H4 (cell line): Measurements from ENCODE around the gene RASL12. TPM values are rescaled to one million over a fixed set of nuclear protein-coding genes. Genes with fewer than 3 reads are reported as not detected.
"Not testable (repeated sequence)": the region's sequence is repeated elsewhere in the genome, so short reads cannot be mapped to it uniquely, and the experiment has no call there.

ENCODE experiments used
- DNase-seq: peaks from one replicate; pipeline ENCODE4 v3.0.0-alpha.2; 2015; ENCODE audit warnings: low spot score
- total RNA-seq: library from RNA; depleted of rRNA; stranded (reverse); fragments of >200 nt; shearing (Covaris generic); gene quantifications from 2 replicates; pipeline ENCODE4 v1.2.3, GENCODE V29; 2014; rRNA removed

The RASL12 gene, protein sequence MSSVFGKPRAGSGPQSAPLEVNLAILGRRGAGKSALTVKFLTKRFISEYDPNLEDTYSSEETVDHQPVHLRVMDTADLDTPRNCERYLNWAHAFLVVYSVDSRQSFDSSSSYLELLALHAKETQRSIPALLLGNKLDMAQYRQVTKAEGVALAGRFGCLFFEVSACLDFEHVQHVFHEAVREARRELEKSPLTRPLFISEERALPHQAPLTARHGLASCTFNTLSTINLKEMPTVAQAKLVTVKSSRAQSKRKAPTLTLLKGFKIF
- 0.04 and 0.25 TPM in 2 replicates for total RNA-seq

DNA sequence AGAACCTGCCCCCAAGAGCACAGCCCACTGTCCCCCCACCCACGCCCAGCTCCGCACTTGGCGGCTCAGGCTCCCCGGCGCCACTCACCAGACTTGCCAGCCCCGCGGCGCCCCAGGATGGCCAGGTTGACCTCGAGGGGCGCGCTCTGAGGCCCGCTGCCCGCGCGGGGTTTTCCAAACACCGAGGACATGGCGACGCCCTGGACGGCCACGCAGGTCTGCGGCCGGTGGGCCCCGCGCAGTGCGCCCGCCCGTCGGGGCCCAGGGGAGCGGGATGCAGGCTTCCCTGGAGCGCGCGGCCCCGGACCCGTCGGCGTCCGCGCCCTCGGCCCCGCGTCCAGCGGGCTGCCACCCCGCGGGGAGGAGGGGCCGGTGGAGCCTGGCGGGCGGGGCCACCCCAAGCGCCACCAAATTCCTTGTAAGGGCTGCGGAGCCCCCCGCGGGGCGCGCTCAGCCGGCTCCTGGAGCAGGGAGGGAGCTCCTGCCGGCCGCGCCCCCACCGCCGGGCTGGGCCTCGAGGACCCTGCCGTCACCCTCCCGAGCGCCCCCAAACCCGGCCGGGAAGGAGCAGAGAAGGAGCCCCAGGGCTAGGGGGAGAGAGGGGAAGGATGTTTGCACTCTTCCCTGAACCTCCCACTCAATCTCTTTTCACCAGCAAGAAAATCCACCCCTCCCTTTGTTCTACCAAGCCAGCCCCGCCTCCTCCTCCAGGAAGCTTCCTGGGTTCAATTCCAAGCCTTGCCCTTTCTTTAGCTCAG lies at the start of gene RASL12:
TSS of gene RASL12 (minus strand) at position 347 of the 758 bp plus-strand sequence. CDS start at position 191, 156 bp downstream.
- no peak for DNase-seq

DNA sequence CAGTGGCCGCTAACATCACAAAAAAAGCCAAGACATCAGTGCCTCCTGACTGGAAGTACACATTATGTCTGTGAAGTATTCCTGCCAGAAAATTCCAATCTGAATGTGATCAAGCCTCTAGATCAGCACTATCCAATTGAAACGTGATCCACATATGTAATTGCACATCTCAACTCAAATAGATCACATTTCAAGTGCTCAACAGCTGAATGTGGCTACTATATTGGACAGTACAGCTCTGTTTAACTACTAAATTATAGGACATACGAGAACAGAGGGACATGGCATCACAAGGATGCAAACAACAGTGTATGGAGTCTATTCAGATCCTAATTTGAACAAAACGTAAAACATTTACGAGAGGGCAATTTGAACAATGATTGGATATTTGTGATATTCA lies 47.8 kb upstream of the RASL12 start:
- no peak for DNase-seq

DNA sequence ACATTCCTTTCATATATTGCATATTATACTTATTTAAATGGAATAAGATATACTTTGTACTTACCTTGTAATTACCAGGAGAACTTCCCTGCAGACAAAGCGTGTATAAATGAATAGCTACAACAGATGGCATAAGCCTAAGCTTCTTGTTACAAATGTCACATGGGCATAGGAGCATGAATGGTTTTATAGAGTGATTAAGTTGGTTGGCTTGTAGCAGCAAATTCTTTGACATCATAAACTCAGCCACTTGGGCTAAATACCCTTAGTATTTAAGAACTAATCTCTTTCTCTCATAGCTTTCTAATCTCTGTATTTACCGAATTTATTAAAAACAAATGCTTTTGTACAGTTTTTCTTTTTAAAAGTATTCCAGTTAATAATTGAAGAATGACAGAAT lies 47.3 kb upstream of the RASL12 start, which contains the start of gene UBAP1L:
TSS of gene UBAP1L (minus strand) at position 115 of the 400 bp plus-strand sequence. CDS start 8,985 bp downstream, outside the sequence.
- no peak for DNase-seq

DNA sequence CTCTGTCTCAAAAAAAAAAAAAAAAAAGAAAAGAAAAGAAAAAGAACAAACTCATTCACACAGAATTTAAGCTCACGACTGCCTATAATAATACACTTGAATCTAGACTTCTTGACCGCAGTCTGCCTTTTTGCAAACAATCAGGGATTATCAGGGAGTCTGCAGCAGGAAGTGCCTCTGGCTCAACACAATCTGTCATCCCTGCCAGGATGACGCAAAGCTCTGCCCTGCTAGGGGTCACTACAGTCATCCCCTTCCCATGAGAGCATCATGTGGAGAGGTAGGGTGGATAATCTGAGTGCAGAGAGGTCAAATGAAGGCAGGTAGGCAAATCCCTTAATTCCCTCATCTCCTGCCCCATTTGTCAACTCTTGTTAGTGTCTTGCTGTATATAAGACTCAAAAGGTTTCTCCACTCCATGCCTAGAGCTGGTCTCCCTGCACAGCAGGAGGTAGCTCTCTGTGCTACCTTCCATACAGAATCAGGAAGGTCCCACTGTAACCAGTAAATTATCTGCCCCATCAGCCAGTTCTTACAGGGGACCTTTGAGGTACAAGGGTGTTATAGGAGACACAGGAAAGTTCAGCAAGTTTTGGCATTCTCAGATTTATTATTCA lies 43.0 kb upstream of the RASL12 start:
- peak; percentile 56 for DNase-seq

DNA sequence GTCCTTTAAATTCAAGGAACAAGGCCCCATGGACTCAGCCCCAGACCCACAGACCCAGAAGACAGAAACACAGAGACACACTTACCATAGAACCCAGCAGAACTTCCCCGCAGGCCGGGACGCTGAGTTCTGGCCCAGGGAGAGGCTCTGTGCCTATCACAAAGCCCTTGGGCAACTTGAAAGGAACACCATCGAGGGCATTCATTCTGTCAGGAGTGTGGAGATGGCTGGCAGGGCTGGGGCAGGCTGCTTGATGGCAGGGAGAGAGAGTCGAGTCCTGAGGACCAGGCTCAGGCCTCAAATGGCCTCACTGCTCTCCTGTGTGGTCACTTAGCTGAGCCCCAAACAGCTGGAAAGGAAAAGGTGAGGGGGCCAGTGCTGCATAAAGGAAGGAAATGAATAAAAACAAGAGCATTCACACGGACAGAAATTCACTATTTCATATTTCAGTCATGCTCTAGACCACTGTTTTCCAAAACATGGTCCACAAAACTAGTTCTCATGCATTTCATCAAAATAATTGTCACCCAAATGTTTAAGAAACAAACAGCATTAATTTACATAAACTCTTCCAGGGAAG lies 38.3 kb upstream of the RASL12 start:
- no peak for DNase-seq

DNA sequence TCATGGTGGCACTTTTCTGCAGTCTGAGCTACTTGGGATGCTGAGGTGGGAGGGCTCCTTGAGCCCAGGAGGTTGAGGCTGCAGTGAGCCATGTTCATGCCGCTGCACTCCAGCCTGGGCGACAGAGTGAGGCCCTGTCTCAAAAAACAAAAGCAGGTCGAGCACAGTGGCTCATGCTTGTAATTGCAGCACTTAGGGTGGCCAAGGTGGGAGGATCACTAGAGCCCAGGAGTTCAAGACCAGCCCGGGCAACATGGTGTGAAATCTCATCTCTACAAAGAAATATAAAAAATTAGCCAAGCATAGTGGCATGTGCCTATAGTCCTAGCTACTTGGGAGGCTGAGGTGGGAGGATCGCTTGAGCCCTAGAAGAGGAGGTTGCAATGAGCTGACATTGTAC lies 37.2 kb upstream of the RASL12 start:
- no peak for DNase-seq

DNA sequence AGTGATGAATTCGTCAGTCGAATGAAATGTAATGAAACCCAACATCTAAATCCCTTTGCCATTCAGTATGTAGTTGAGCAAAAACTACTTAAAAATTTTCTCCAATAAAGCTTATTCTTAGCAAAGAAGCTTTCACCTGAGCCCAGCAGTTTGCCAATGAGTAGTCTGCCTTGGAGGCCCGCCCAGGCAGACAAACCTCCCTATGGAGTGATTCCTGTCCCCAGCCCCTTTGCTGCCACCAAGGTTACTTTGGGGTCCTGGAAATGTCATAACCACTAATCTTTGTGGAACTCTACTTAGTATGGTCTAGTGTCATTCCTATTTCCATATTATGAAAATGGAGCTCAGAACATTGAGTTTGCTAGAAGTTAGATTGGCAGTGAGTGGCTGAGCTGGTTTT lies 35.1 kb upstream of the RASL12 start:
- no peak for DNase-seq

DNA sequence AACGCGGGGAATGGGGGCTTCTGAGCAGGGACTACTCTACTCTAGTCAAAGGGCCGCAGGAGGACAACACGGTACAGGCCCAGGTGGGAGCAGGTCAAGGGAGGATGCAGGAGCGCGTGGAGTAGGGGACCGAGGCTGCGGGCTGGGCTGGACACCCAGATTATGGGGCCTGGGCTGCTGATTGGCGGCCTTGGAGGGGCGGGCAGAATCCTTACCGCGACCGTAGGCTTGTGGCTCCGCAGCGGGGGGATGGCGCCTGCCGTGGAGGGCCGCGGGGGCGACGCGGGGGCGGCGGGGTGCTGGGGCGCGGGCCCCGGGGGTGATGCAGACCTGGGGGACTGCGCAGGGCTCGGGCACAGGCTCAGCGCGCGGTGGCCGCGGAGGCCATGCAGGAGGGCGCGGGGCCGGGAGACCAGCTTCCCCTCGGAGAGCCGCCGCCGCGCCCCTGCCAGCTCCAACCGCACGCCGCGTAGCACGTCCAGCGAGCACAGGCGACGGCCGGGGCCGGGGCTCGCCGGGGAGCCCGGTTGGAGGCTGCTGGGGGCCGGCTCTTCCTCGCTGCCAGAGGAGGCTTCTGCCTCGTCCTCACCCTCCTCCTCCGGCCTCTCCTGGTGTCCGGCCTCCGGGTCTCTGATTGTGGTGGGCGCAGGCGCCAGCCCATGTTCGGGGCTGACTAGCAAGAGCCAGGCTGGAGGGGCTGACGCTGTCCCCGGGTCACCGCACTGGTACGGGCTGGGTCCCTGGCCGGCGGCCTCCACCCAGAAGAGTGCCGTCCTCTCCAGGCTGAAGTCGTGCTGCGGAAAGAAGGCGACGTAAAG lies 34.3 kb upstream of the RASL12 start:
- no peak for DNase-seq

DNA sequence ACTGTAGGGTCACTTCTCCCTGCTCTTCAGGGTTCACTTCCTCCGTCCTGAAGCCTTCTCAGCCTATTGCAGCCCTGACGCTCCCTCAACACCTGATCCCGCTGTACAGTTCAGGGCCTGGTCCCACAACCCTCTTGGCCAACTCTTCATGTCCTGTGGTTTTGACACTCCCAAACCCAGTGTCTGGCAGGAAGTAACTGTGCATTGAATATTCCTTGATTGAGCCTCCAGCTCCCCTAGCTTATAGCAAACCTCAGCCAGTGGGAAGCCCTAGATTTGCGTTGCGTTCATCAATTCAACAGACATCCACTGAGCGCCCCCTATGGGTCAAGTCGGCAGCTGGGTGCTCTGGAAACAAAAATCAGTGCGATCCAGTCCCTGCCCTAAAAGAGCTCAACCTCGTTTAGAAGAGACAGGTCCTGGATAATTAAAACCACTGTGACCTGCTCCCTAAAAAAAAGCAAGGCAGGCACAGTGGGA lies 33.7 kb upstream of the RASL12 start:
- no peak for DNase-seq

DNA sequence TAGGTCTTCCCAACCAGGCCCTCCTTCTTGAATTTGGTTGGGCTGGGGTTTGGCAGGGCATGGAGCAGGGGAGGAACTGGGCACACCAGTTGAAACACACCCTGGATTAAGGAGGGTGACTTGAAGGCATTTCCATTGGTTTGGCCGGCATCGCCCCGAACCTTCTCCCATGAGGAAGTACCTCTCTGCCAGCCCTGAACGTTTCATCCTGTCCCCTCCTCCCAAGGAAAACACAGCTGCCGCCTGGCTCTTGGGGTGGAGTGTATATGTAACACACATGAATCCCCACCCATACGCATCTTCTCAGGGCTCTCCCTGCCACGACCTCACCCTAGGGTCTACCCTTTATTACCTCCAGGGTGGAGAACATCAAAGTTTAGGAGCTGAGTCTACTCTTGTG lies 32.7 kb upstream of the RASL12 start:
- DNase-seq = no peak

DNA sequence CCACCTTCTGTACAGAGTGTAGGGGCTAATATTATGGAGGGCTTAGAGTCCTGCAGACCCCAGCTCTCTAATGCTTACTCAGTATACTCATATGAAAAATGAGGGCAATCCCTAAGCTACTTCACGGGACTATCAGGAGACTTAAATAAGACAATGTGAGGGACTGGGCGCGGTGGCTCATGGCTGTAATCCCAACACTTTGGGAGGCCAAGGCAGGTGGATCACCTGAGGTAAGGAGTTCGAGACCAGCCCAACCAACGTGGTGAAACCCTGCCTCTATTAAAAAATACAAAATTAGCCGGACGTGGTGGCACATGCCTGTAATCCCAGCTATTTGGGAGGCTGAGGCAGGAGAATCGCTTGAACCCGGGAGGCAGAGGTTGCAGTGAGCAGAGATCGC lies 32.0 kb upstream of the RASL12 start:
- not testable (repeated sequence) for DNase-seq

DNA sequence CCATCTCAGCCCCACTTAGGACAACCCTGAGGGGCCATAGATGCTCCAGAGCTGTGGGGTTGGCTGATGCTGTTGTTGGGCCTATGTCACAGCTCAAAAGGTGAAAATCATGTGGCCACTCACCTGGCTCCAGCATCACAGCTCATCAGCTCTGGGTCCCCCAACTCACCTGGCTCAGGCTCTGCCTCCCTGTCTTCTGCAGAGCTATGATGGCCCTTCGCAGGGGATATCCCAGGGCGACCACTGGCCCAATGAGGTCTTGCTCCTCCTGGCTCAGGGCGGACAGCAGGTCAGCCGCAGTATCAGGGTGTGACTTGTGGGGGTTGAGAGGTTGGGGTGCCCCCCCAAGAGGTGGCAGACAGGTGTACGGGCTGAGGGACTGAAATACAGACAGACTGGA lies 31.5 kb upstream of the RASL12 start:
- no peak for DNase-seq

DNA sequence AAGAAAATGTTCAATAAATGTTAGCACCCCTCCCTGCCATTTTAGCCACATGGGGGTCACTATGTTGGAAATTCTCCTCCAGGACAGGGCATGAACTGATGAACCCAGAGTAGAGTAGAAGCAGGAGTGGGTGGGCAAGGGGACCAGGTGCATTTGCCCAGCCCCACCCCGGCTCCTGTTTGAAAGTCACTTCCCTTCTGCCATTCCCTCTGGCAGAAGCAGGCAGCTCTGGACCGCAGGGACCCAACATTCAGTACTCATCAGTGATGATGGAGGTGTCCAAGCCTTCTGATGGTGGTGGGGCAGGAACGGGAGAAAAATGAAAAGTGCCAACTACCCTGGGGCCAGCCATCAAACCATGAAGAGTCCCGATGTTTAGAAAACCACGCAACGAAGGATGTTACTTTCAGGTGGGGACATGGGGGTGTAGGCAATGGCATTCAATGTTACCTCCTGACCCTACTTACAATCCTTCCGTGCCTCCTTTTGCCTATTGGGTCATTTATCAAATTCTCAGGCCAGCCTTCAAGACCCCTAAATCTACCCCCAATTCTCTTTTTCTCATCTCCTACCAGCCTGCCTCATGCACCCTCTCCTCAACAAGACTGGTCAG lies 30.0 kb upstream of the RASL12 start:
- no peak for DNase-seq

DNA sequence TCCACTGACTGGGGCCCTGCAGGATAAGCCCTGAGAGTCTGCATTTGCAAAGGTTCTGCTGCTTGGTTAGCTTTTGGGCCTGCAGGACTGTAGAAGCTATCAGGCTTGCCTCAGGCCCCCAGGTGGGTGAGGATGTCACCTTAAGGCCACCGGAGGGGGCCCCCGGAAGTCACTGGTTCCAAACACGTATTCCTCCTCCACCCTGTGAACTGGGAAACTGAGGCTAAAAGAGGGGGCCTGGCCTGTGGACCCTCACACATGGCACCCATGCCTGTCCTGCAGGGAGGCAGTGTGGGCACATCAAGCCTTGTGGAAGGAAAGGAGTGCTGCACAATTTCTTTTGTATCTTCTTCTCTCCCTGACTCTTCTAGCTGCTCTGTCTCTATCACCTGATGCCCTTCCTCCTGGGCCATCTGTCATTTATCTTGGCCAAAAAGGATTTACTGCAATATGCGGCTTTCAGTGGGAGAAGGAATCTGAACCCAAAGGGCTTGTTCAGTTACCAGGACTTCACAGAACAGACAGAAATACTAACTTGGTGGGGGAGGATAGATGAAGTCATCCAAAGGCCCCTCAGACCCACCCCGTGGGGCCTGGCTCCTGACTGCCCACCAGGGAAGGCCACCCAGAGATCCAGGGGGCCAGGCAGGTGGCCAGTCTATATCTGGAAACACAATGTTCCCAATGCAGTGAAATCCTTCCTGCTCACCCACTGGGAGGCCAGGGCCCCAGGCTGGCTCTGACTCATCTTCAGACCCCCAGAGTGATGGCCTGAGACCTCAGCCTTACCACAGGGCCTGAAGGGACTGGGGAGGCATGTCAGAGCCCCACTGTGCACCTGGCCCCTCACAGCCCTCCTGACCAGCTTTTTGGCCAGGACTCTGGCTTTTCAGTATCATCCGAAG lies 28.9 kb upstream of the RASL12 start:
- no peak for DNase-seq

DNA sequence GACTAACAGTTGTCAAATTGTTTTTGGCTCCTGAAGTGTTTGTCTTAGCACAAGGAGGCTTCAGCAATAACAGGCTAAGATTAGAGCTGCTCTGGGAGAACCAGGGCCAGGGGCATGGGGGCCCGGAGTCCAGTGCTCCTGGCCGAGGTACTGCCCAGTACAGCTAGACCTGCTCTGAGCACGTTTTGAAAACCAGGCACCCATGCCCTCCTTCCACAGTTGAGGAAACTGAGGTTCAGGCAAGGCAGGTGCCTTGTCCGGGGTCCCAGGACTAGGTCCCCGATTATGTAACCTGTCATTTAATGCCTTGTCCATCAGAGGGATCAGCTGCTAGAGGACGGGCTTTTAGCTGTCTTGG lies 27.9 kb upstream of the RASL12 start:
- no peak for DNase-seq

DNA sequence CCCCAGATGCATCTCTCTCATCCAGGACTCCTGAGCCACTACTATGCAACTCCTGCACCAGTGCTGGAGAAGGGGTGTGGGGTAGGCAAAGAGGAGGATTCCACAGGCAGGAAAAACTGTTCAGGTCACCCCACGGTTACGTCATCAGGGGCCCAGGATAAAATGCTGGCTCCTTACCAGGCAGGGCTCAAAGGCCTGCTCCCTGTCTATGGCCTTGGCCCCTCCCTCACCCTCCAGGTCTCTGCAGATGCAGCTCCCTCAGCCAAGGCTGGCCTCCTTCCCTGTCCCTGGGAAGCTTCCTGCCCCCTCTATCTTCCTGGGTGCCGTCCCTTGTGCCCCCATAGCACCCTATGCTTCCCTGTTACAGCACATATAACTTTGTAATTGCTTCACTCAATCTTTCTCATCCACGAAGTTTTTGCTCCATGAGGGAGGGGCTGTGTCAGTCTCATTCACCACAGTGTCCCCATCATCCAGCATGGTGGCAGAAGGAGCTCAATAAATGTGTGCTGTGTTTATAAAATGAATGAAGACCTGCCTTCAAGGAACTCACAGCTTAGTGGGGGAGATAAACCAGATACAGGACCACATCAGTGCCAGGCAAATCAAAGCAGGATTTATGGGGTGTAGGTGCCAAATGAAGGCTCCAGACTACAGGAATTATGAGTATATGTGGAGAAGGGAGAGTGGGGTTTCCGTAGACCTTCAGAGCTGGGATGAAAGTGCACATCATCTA lies 27.4 kb upstream of the RASL12 start:
- no peak for DNase-seq

DNA sequence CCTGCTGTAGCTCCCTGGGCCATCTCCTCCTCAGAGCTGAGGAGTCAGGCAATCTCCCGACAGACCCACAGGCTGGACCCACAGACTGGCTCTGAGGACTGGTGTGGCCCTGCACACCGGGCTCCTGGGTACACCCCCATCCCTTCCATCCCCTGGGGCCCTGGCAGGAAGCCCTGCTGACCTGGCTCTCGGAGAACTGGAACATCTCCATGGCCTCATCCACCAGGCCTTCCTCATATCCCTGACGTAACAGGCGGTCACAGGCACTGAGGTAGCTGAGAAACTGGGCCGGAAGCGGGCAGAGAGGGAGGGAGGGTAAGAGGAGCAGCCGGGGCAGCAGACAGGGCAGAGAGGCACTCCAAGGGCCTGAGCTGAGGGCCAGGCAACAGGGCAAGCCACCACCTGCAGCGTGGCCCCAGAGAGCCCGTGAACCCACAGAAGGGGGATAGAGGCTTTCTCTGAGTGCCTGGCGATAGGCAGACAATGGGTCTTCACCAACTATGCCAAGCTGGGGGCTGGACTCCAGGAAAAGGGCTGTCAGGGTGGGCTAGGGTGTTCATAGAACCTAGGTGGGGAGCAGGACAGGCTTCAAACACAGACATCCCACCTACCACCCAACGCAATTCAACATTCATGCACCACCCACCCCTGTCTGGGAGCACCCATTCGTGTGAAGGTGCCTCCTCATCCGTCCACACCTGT lies 26.7 kb upstream of the RASL12 start:
- DNase-seq = no peak

DNA sequence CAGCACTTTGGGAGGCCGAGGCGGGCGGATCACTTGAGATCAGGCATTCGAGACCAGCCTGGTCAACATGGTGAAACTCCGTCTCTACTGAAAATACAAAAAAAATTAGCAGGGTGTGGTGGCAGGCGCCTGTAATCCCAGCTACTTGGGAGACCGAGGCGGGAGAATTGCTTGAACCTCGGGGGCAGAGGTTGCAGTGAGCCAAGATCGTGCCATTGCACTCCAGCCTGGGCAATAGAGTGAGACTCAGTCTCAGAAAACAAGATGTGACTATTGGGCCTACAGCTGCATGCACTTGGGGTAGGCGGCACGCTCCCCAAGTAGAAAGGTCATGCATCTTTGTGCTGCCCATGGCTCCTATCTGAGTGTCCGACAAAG lies 26.0 kb upstream of the RASL12 start:
- not testable (repeated sequence) for DNase-seq
